Stimulated activated CD4-positive, alpha-beta T cell treated with anti-CD3 and anti-CD28 coated beads, Interleukin-2, amount 100 ng/mL, for 24 hours (primary cell): ENCODE measurements around the gene RHBDF1.
"Not testable (repeated sequence)": the region's sequence is repeated elsewhere in the genome, so short reads cannot be mapped to it uniquely, and the experiment has no call there.

ENCODE experiments used
- DNase-seq, 2 donors: peaks; one replicate each; pipeline ENCODE4 v3.0.0-alpha.2; 2020

Gene RHBDF1

GRCh38 chr16:58491-59439 lies 13.7 kb downstream of the RHBDF1 start:
- DNase-seq, result no peak

GRCh38 chr16:57711-58110 lies 14.7 kb downstream of the RHBDF1 start:
- DNase-seq, result no peak

DNA sequence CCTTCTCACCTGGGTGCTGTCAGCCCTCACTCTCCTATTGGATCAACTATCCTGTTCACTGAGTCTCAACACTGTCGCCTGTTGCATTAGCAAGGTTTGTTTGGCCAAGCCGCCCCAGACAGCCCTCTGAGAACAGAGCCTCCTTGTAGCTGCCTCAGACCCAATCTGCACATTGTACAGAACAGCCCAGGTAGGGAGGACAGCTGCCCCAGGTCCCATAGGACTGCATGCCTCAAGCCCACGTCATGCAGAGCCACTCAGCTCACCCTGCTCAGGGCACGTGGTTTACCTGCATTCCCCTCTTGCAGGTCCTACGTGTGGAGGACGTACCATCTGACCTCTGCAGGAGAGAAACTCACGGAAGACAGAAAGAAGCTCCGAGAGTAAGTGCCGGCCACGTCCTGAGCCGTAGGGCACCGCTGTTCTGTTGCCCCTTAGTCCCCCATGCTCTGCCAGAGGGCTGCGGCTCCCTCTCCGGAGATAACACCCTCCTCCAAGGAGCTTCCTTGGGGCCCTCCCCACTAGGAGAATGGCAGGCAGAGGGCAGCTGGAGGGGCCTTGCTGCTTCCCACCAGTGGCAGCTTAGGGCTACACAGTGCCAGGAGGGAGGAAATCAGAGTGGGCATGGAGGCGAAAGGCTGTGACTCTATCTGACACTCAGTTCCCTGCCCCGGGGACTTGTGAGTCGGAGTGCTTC lies 16.1 kb downstream of the RHBDF1 start:
- DNase-seq, result no peak

DNA sequence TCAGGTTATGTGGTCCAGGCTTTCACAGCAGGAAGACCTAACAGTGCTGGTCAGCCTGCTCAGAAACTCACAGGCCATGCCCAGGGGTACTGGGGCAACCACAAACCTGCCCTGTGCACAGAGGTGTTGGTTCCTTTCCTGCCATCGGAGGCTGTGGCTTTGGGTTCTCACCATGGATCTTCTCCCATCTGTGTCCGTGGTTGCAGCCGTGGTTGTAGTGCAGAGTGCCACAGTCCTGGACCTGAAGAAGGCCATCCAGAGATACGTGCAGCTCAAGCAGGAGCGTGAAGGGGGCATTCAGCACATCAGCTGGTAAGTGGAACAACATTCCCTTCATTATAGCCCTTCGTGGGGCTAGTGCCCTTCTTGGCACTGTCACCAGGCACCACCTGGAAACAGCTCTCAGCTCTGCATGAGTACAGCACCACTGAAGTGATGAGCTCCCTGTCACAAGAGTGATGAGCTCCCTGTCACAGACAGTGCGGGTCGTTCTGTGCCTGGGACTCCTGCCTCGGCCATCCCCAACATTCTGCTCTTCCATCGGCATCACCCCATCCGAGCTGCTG lies 16.8 kb downstream of the RHBDF1 start:
- no peak for DNase-seq

DNA sequence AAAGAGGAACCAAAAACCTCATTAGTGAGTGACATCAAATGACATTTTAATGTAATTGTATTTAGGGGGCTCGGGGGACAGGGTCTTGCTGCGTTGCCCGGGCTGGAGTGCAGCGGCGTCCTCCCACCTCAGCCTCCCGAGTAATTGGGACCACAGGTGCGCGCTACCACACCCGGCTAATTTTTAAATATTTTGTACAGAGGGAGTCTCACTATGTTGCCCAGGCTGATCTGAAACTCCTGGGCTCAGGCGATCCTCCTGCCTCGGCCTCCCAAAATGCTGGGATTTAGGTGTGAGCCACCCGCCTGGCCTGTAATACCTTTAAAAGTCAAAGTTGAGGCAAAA lies 18.2 kb downstream of the RHBDF1 start:
- DNase-seq, result no peak

DNA sequence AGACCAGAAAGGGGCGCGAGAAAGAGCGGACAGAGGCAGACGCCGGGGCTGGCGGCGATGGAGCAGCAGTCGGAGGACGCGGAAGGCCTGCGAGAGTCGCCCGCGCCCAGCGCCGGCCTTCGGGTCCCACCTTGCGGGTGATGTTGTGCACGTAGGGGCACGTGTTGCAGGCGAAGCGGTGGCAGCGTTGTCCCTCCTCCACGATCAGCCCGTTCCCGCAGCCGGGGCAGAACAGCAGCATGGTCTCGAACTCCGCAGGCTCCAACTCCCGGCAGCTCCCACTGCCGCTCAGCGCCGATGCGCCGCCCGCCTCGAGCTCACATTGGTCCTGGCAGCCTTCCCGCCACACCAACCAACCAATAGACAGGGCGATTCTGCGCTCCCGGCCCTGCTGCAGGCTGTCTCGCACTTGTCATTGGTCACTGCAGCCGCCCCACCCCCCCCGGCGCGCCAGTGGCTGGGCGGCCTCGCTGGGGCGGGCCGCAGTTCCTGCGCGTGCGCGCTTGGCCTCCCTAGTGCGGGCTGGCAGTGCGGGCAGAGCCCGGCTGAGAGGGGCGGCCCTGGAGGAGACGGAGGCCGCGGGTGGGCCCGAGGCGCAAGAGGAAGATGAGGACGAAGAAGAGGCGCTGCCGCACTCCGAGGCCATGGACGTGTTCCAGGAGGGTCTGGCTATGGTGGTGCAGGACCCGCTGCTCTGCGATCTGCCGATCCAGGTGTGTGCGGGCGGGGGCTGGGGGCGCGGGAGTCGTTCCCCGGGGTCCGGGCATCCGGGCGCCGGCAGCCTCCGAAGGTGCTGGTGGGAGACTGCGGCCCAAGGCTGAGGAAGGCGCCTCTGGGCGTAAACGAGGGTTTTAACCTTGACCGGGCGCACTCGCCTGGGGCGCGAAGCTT lies 18.8 kb downstream of the RHBDF1 start, which contains the start of the genes POLR3K and SNRNP25:
POLR3K (minus strand) TSS at position 263 of the 891 bp plus-strand sequence; CDS start at position 241, 22 bp downstream.
SNRNP25 (plus strand) TSS at position 483 of the 891 bp plus-strand sequence; CDS start at position 672, 189 bp downstream.
- DNase-seq, result peak; percentile 98 to 99

DNA sequence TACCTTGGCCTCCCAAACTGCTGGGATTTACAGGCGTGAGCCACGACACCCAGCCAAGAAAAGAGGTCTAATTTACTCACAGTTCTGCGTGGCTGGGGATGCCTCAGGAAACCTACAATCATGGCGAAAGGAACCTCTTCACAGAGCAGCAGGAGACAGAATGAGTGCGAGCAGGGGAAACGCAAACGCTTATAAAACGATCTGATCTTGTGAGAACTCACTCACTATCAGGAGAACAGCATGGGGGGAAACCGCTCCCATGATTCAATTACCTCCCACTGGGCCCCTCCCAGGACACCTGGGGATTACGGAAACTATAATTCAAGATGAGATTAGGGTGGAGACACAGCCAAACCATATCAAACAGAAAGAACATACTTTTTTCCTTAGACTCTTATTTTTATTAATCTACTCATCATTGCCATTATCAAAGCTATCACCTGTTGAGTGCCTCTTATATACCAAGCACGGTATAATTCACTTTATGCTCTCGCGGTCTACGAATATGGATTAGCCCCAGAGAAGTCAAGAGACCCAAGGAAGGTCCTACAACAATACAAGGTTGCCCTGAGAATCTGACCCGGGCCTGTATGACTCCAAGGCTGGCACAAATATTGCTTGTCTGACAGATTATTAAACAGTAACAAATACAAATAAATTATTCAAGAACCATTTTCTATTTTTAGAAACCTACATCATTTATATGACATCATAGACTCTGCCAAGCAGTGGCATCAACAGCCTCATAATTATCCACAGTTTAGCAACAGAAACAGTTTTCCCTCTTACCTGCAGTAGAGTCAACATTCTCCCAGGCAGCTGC lies 21.5 kb downstream of the RHBDF1 start:
- DNase-seq, result no peak

GRCh38 chr16:47234-47633 lies 25.2 kb downstream of the RHBDF1 start:
- DNase-seq, result no peak

GRCh38 chr16:46510-46909 lies 25.9 kb downstream of the RHBDF1 start:
- DNase-seq, result not testable (repeated sequence)

GRCh38 chr16:45454-45853 lies 27.0 kb downstream of the RHBDF1 start:
- no peak for DNase-seq

DNA sequence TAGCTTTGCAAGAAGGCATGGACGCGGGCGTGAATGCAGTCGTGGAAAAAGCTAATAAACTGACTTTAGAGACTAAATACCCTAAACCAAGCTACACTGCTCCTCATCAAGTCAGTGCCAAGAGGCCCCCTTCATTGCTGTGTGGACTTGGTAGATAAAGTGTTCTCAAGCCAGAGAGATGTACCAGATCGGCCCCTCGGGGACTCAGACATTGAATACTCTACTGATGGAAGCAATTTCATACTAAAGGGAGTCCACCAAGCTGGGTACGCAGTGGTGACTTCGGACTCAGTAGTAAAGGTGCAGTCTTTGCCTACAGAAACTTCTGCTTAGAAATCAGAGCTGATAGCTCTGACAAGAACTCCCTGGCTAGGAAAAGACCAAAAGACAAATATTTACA lies 27.8 kb downstream of the RHBDF1 start:
- DNase-seq, result no peak

- DNase-seq, result no peak
Measured at GRCh38 chr16:43294-43693, 29.1 kb downstream of the RHBDF1 start.

DNA sequence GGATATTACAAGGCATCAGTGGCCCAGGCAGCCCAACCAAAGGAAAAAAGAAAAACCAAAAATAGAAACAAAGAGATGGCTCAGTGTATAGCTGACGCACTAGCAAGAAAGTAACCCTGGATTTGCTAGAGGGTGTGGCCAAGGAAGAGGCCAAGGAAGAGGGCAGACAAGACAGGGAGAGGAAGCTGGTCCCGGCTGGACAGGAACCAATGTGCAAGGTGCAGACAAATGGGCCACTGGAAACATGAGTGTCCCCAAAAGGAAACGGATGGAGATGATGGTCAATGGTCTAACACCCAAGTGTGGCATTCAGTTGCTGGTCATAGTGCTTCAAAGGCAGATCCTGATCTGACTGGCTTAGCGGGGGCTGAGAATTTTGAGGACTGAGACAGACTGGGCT lies 29.7 kb downstream of the RHBDF1 start:
- DNase-seq, result no peak

DNA sequence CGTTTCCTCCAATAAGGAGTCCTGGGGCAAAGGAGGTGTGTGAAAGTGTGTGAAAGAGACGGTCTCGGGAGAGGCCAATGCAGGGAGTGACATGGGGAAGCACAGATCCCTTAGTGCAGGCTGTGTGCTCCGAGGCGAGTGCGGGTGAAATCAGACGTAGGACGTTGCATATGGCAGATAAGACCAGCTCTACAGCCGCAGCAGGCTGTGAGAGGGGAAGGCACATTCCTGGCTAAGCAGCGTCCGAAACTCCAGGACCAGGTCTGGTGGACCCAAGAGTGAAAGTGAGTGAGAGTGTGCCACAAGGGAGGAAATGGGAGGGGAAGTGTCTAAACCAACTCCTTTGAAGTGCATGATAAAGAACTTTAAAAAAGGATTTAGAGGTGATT lies 30.4 kb downstream of the RHBDF1 start:
- DNase-seq, result no peak

DNA sequence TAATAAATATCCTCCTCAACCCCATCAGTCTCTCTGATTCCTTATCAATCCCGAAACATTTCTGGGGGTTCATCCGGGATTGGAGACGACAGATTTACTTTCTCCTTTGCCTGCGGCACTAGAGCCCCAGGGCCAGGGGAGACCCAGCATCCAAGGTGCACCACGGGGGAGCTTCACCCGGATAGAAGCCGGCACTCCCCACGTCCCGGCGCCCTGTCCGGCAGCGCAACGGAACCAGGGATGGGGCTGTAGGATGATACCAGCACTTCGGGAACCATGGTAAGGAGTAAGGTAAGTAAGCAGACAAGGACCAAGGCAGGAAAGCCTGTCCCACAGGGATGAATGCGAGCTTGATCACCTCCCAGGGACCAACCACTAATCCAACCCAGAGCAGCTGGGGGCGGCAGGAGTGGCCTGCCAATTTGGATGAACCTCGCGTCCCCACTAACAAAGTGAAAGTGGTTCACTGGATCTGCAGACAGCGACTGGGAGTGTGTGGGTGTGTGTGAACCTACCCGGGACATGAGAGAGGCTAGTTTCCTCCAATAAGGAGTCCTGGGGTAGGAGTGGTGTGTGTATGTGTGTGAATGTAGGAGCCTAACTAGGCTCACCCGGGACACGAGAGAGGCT lies 30.9 kb downstream of the RHBDF1 start:
- DNase-seq, result no peak

GRCh38 chr16:38941-39892 lies 33.2 kb downstream of the RHBDF1 start:
- DNase-seq, result peak; percentile 35 to 42

- not testable (repeated sequence) for DNase-seq
Measured at GRCh38 chr16:38206-38605, 34.2 kb downstream of the RHBDF1 start.

GRCh38 chr16:37511-37910 lies 34.9 kb downstream of the RHBDF1 start:
- DNase-seq, result no peak

- no peak for DNase-seq
Measured at GRCh38 chr16:36336-36984, 36.0 kb downstream of the RHBDF1 start.
